Ecto neural progenitor cell (in vitro differentiated cells): Measurements from ENCODE around the gene LRFN2.

Experiments
- DNase-seq: peaks from one replicate; pipeline ENCODE4 v3.0.0-alpha.2; 2018; ENCODE audit warnings: low spot score

The LRFN2 gene

GRCh38 chr6:40543776-40544175, 43.4 kb downstream of the LRFN2 start:
- no peak for DNase-seq

DNA sequence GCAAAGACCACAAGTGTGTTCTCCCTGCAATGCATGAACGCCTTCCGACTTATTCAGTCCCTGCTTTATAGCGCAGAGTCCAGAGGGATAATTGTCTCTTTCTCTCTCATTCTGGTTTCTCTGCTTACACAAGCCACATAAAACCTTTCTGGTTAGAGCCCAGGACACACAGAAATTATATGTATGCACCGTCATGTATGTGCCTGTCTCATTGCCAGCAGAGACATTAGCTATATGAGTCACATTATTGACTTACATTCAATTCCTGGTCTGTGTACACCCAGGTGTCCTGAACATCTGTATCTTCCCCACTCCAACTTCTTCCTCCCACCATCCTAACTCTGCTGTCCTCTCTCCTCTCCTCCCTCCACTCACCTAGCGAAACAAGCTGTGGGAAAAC, 44.0 kb downstream of the LRFN2 start:
- no peak for DNase-seq

DNA sequence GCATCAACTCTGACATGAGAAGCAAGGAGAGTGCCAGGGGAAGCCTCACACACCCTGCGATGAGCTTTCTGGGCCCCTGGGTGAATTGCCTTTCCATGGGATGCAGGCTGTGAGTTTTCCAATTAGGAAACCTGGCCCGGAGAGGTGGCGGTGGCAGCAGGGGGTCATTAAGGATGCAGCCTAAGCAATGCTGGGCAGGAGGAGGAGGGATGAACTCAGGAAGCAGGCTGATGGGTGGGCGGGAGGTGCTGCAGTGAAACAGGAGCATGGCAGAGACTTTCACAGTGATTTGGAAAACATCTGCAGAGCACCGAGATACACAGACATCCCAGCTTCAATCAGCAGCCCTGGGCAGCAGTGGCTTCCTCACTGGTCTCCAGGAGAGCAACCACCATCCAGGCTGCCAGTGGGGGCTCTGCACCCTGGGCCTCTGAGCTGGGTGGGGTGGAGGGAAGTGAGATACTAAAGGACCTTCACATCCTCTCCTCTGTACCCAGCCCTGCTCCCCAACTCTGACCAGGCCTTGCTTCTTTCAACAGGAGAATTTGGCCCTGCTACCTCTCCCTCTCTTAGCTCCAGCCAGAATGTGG, 44.9 kb downstream of the LRFN2 start:
- DNase-seq = no peak

DNA sequence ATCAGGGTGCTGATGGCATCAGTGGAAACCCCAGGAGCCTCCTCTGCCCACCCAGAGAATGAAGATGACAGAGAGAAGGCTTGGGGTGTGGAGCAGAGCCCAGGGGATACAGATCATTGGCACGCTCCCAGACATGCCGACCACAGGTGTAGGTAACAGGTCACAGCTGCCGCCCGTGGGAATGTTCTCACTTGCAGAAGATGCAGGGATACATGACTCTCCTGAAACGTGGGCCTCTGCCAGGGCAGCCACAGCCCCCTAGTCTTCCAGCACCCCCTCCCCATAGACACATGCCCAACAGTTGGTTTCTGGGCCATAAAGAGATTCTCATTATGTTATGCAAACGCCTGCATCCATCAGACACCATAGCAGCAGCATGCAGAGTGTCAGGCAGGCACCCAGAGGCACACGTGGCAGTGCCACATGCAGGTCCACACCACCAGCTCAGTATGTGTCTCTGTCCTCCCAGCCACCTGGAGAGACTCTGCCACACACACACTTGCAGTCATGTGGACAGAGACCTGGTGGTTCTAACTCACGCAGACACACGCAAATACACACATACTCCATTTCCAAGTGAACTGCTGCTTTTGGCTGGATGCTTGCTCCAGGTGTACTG, 45.5 kb downstream of the LRFN2 start:
- DNase-seq = no peak

GRCh38 chr6:40540790-40541189, 46.4 kb downstream of the LRFN2 start:
- no peak for DNase-seq

- no peak for DNase-seq
These were observed 47.3 kb downstream of the LRFN2 start for GRCh38 chr6:40539853-40540252.

DNA sequence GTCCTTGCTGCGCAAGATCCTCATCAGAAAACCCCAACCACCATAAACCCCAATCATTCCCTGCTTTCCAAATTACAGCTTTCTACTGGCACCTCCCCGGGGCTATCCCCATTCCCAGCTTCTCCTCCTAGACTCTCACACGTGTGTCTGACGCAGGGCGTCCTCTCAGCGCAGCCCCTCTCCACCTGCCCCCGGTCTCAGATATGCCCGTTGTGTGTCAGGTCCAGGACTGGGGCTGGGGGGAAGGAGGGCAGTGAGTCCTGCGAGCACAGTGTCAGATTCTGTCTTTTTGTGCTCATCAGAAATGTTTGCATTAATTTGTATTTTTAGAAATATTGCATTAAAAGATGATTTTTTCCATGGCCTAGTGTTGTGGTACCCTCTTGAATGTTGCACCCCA, 48.6 kb downstream of the LRFN2 start:
- DNase-seq = no peak

DNA sequence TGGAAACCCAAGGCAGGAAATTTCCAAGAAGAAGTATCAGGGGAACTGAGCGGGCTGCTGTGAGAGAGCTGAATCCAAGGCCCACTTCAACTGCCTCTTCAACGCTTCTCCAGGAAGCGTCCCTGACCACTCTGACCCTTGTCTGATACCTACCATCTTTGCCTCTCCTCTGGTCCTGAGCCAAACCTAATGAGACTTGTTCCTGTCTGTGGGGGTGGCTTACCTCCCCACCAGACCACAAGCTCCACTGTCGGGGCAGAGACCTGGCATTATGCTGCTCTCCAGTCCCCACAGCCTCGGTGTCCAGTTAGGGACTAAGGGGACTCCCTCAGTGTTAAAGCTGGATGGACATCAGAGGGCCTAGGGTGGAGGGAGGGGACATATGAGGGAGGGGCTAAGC, 49.7 kb downstream of the LRFN2 start:
- DNase-seq = no peak

DNA sequence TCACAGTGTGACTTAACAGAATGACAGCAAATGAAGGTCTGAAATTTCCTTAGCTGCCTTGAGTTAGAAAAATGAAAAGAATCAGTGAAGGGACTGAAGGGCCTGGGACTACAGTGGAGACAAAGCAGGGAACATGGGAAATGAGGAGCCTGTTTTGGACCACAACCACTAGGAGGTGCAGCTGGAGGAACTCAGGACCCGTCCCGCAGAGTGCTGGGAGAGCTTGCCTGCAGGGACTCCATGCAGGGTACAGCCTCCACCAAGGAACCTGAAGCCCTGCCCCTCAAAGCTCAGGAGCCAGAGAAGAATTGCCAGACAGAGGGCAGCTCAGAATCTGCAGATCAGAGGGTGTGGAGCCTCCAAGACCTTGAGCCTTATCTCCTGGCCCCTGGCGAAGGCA, 50.7 kb downstream of the LRFN2 start:
- no peak for DNase-seq

GRCh38 chr6:40535819-40536380, 51.3 kb downstream of the LRFN2 start:
- no peak for DNase-seq

GRCh38 chr6:40535110-40535818, 51.9 kb downstream of the LRFN2 start:
- no peak for DNase-seq

- DNase-seq = no peak
These were observed 54.7 kb downstream of the LRFN2 start for GRCh38 chr6:40532349-40533000.

GRCh38 chr6:40529919-40530318, 57.2 kb downstream of the LRFN2 start:
- DNase-seq = no peak

GRCh38 chr6:40529040-40529439, 58.1 kb downstream of the LRFN2 start:
- no peak for DNase-seq

GRCh38 chr6:40528051-40528450, 59.1 kb downstream of the LRFN2 start:
- no peak for DNase-seq

DNA sequence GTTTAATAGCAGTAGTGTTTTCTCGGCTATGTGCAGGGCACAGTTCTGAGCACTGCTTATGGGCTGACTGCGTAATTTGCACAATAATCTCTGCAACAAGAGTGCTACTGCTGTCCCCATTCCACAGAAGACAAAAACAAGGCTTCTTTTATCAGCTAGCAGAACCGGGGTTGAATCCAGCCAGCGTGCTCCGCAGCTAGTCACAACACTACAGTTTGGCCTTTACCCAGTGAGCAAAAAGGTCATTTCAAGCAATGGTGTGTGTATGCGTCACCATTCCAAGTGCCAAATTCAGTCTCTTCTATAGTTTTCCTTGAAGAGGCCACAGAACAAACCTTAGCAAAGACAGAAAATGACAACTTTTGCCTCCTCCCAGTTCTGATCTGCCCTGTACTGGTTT, 61.1 kb downstream of the LRFN2 start:
- DNase-seq = no peak

GRCh38 chr6:40524797-40525585, 62.2 kb downstream of the LRFN2 start:
- DNase-seq = no peak

- DNase-seq = no peak
These were observed 63.5 kb downstream of the LRFN2 start for GRCh38 chr6:40523505-40524172.

DNA sequence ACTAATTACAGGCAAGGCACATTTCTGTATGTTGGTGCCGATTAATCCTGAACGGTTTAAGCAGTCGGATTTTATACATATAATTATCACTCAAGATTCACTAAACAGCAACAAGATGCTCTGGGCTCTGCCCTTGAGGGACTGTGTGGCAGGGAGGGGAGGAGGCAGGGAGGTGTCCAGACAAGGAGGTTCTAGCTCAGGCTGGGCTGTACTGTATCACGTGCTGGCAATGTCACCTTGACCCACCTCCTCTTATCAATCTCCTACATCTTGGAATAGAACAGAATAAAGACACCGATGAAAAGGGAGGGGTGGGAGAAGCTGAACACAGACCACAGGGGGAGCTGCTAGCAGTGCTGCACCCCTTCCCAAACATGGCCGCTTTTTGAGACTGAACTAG, 65.7 kb downstream of the LRFN2 start:
- DNase-seq = no peak

- DNase-seq = no peak
These were observed 66.5 kb downstream of the LRFN2 start for GRCh38 chr6:40520678-40521077.

DNA sequence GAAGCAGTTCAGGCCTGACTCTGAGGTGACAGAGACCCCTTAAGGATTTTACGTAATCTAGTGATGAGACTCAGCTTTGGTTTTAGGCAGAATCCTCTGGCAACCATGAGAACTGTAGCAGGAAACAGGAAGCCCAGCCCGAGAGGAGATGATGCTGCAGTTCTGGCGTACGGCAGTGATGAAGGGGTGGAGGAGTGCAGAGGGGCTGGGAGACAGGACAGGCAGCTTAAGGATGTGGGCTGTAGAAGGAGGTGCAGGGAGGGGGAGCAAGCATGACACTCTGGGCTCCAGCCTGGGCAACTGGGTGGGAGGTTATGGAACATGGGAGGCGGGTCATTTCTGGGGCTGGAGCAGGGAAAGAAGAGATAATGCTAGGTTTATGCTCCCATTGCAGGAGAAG, 67.1 kb downstream of the LRFN2 start:
- no peak for DNase-seq
